ENCODE data around the gene PRDM16. TPM values are rescaled to one million over a fixed set of nuclear protein-coding genes. Genes with fewer than 3 reads are reported as not detected.

PRDM16 gene
- total and polyA plus RNA-seq, 2 of the 4 experiments (the other 2 are of a cell fraction): 0.02 TPM; not detected in 1

- TF ChIP-seq MAZ (IDR thresholded peaks at IDR 0.05; ENCODE audit: borderline replicate concordance, low read depth, low read length) (no peak), MAFK (IDR thresholded peaks at IDR 0.05; ENCODE audit: low read depth, low read length) (no peak), BHLHE40 (IDR thresholded peaks at IDR 0.05; ENCODE audit: low read depth, low read length) (no peak), ELK1 (IDR thresholded peaks at IDR 0.05; ENCODE audit: borderline replicate concordance, low read depth, low read length) (no peak)
Observed at GRCh38 chr1:3324704-3325535, 255.9 kb downstream of the PRDM16 start (continued).
